GM23338 (cell line): ENCODE data around the gene CES5A. TPM values are rescaled to one million over a fixed set of nuclear protein-coding genes. Genes with fewer than 3 reads are reported as not detected.

Experiments used
- ATAC-seq: fragments of 200-7000 bp; cut with Tn5 transposase; 3 replicates; pipeline ENCODE4 v1.9.1; 2020
- DNase-seq: peaks from one replicate; pipeline ENCODE4 v3.0.0-alpha.2; 2015; ENCODE audit warnings: low spot score
- H2AFZ ChIP-seq: fragments of 200-600 bp; sonication (generic); 2 replicates; pipeline ENCODE4 v1.8.0; 2016; ENCODE audit warnings: antibody characterized with exemption, mild to moderate bottlenecking, moderate library complexity
- H3F3A ChIP-seq: fragments of 200-600 bp; sonication (generic); replicated peaks from 2 replicates; pipeline ENCODE4 v1.8.0; 2017; ENCODE audit warnings: antibody characterized with exemption, mixed run types, low read depth
- H3K27ac ChIP-seq: fragments of 200-600 bp; sonication (generic); 2 replicates; pipeline ENCODE4 v1.6.1; 2016; ENCODE audit warnings: low read depth
- H3K27me3 ChIP-seq: fragments of 200-600 bp; sonication (generic); 2 replicates; pipeline ENCODE4 v1.8.0; 2016; ENCODE audit warnings: mild to moderate bottlenecking, mixed run types, moderate library complexity; ENCODE audit not compliant: insufficient read depth
- H3K36me3 ChIP-seq: fragments of 200-600 bp; sonication (generic); 2 replicates; pipeline ENCODE4 v1.8.0; 2016; ENCODE audit warnings: mild to moderate bottlenecking; ENCODE audit not compliant: insufficient read depth
- H3K4me1 ChIP-seq: fragments of 200-600 bp; sonication (generic); 2 replicates; pipeline ENCODE4 v1.8.0; 2016; ENCODE audit warnings: mild to moderate bottlenecking, moderate library complexity; ENCODE audit not compliant: insufficient read depth
- H3K4me2 ChIP-seq: fragments of 200-600 bp; sonication (generic); 2 replicates; pipeline ENCODE4 v1.7.1; 2017; ENCODE audit warnings: mixed run types
- H3K4me3 ChIP-seq: fragments of 200-600 bp; sonication (generic); 2 replicates; pipeline ENCODE4 v1.6.1; 2016; ENCODE audit warnings: mixed run types
- H3K79me2 ChIP-seq: fragments of 200-600 bp; sonication (generic); replicated peaks from 2 replicates; pipeline ENCODE4 v1.8.0; 2017; ENCODE audit warnings: mild to moderate bottlenecking; ENCODE audit not compliant: insufficient read depth
- H3K9me2 ChIP-seq: fragments of 200-600 bp; sonication (generic); 2 replicates; pipeline ENCODE4 v1.8.0; 2017; ENCODE audit not compliant: insufficient read depth
- H4K20me1 ChIP-seq: fragments of 200-600 bp; sonication (generic); replicated peaks from 2 replicates; pipeline ENCODE4 v1.8.0; 2017; ENCODE audit warnings: mild to moderate bottlenecking; ENCODE audit not compliant: insufficient read depth
- H3K27ac Mint-ChIP-seq: 2 replicates; pipeline ENCODE4 v1.8.0; 2020; ENCODE audit warnings: inconsistent platforms, mild to moderate bottlenecking, moderate library complexity, mixed read lengths
- H3K27me3 Mint-ChIP-seq: 3 replicates; pipeline ENCODE4 v1.8.0; 2022; ENCODE audit warnings: low read depth, mild to moderate bottlenecking, moderate library complexity, mixed read lengths, inconsistent platforms; ENCODE audit not compliant: insufficient read depth, poor library complexity
- H3K36me3 Mint-ChIP-seq: 3 replicates; pipeline ENCODE4 v1.8.0; 2021; ENCODE audit warnings: low read depth, mild to moderate bottlenecking, inconsistent platforms, moderate library complexity, mixed read lengths
- H3K4me1 Mint-ChIP-seq: 3 replicates; pipeline ENCODE4 v1.8.0; 2020; ENCODE audit warnings: mild to moderate bottlenecking, inconsistent platforms, mixed read lengths
- H3K4me3 Mint-ChIP-seq: 3 replicates; pipeline ENCODE4 v1.8.0; 2021; ENCODE audit warnings: moderate library complexity, mild to moderate bottlenecking, inconsistent platforms, mixed read lengths
- H3K9me3 Mint-ChIP-seq: 3 replicates; pipeline ENCODE4 v1.8.0; 2020; ENCODE audit warnings: moderate library complexity, mild to moderate bottlenecking, inconsistent platforms, mixed read lengths
- CREB1 ChIP-seq: fragments of 250-450 bp; sonication (Bioruptor Pico); IDR thresholded peaks from 2 replicates; pipeline ENCODE4 v1.5.0; 2020; ENCODE audit warnings: low read depth, mild to moderate bottlenecking, moderate library complexity
- CTCF ChIP-seq, 2 experiments: fragments of 200-600 bp in 1 of 2; sonication (generic) in 1 of 2; conservative IDR thresholded peaks; 2 replicates each; pipeline versions ENCODE4 v1.5.1 to v1.6.1; 2016 to 2017; ENCODE audit warnings: antibody characterized with exemption in 2 of 2, low read depth in 2 of 2, mild to moderate bottlenecking in 2 of 2, moderate library complexity in 1 of 2
- ETS1 ChIP-seq: IDR thresholded peaks from 2 replicates; pipeline ENCODE4 v1.6.1; 2016; ENCODE audit warnings: antibody characterized with exemption
- JUNB ChIP-seq: IDR thresholded peaks from one replicate; pipeline ENCODE4 v1.6.1; 2016; ENCODE audit warnings: antibody characterized with exemption; ENCODE audit not compliant: unreplicated experiment
- NANOG ChIP-seq: IDR thresholded peaks from 2 replicates; pipeline ENCODE4 v1.6.1; 2016; ENCODE audit warnings: antibody characterized with exemption, borderline replicate concordance
- POLR2AphosphoS5 ChIP-seq: IDR thresholded peaks from 2 replicates; pipeline ENCODE4 v1.6.1; 2016; ENCODE audit warnings: antibody characterized with exemption, low read depth
- REST ChIP-seq: IDR thresholded peaks from one replicate; pipeline ENCODE4 v1.6.1; 2018; ENCODE audit warnings: antibody characterized with exemption; ENCODE audit not compliant: unreplicated experiment
- STAT1 ChIP-seq: IDR thresholded peaks from one replicate; pipeline ENCODE4 v1.6.1; 2016; ENCODE audit warnings: antibody characterized with exemption; ENCODE audit not compliant: unreplicated experiment
- ZNF114 ChIP-seq: fragments of 250-450 bp; sonication (Bioruptor Pico); IDR thresholded peaks from 2 replicates; pipeline ENCODE4 v1.5.0; 2020; ENCODE audit warnings: mild to moderate bottlenecking, moderate library complexity
- ZNF462 ChIP-seq: fragments of 250-450 bp; sonication (Bioruptor Pico); IDR thresholded peaks from 2 replicates; pipeline ENCODE4 v1.5.0; 2020; ENCODE audit warnings: mild to moderate bottlenecking, moderate library complexity
- polyA plus RNA-seq: library from polyadenylated mRNA; unstranded; fragments of >200 nt; fragmentation: Nextera tagmentation; extraction: Ambion mirVana; gene quantifications from 2 replicates; pipeline ENCODE4 v1.2.1, GENCODE V29; 2016
- total RNA-seq: library from RNA; depleted of rRNA; stranded (reverse); fragments of >200 nt; shearing (Covaris generic); gene quantifications from 2 replicates; pipeline ENCODE4 v1.2.3, GENCODE V29; 2014

The CES5A gene
- total and polyA plus RNA-seq, 2 experiments from 2014 or later: not detected

GRCh38 chr16:55822280-55822810 lies 52.8 kb downstream of the CES5A start:
- H3K9me2 ChIP-seq: peaks cover 5% of the 10 kb centered on the region; the same call in 1 of the 2 replicates
- no peaks in the 10 kb centered on the region for H3K36me3 ChIP-seq
- no peaks in the 10 kb centered on the region for H3K27me3 ChIP-seq
- no peaks in the 10 kb centered on the region for H3K36me3 Mint-ChIP-seq
- no peak overlapping the region for H2AFZ ChIP-seq
- H3K4me1 ChIP-seq: no peaks in the 10 kb centered on the region
- TF ChIP-seq REST (no peak), STAT1 (no peak), CTCF (conservative IDR thresholded peaks at IDR 0.05; ENCODE audit: low read depth in 2 of 2) (no peak), JUNB (no peak), POLR2AphosphoS5 (no peak), CREB1 (CRISPR knock-in tag) (no peak), ETS1 (no peak), NANOG (no peak), ZNF114 (no peak), ZNF462 (CRISPR knock-in tag) (no peak)
- no peak overlapping the region for H3K4me3 ChIP-seq
- H3F3A ChIP-seq: no peaks in the 10 kb centered on the region
- H3K4me1 Mint-ChIP-seq: no peaks in the 10 kb centered on the region; the same call in 2 of the 3 replicates
- H3K79me2 ChIP-seq: no peaks in the 10 kb centered on the region
- H3K9me3 Mint-ChIP-seq: no peaks in the 10 kb centered on the region
- DNase-seq (no peak), ATAC-seq (no peak)
- no peak overlapping the region for H3K4me3 Mint-ChIP-seq
- no peak overlapping the region for H3K27ac ChIP-seq
- no peak overlapping the region for H3K4me2 ChIP-seq
- no peak overlapping the region for H3K27ac Mint-ChIP-seq
- no peaks in the 10 kb centered on the region for H4K20me1 ChIP-seq
- no peaks in the 10 kb centered on the region for H3K27me3 Mint-ChIP-seq
